ENCODE results near the gene WFDC5. TPM values are rescaled to one million over a fixed set of nuclear protein-coding genes. Genes with fewer than 3 reads are reported as not detected.

Gene WFDC5
- total RNA-seq, 1 donor from 2014 or later: 1.0 TPM

DNA sequence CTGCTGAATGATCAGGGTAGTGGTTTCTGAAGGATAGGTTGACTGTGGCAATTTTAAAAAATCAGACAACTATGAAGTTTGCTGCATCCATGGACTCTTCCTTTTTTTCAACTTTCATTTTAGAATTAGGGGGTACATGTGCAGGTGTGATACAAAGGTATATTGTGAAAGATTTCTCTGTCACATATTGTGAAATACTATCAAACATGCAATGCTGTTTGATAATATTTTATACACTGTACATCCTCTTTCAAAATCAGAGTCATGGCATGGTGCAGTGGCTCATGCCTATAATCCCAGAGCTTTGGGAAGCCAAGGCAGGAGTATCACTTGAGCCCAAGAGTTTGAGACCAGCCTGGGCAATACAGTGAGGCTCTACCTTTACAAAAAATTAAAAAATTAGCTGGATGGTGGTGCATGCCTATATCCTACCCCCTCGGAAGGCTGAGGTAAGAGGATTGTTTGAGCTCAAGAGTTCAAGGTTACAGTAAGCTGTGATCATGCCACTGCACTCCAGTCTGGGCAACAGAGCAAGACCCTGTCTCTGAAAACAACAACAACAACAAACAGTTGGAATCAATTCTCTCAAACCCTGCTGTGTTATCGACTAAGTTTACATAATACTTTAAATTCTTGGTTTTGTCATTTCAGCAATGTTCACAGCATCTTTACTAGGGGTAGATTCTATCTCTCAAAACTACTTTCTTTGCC, 4.7 kb upstream of the WFDC5 start:
- no peak for DNase-seq (ENCODE audit: low read depth)
- TF ChIP-seq, protein P1, sequence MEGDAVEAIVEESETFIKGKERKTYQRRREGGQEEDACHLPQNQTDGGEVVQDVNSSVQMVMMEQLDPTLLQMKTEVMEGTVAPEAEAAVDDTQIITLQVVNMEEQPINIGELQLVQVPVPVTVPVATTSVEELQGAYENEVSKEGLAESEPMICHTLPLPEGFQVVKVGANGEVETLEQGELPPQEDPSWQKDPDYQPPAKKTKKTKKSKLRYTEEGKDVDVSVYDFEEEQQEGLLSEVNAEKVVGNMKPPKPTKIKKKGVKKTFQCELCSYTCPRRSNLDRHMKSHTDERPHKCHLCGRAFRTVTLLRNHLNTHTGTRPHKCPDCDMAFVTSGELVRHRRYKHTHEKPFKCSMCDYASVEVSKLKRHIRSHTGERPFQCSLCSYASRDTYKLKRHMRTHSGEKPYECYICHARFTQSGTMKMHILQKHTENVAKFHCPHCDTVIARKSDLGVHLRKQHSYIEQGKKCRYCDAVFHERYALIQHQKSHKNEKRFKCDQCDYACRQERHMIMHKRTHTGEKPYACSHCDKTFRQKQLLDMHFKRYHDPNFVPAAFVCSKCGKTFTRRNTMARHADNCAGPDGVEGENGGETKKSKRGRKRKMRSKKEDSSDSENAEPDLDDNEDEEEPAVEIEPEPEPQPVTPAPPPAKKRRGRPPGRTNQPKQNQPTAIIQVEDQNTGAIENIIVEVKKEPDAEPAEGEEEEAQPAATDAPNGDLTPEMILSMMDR (IDR thresholded peaks at IDR 0.05; ENCODE audit: insufficient read depth, low read length, poor library complexity, severe bottlenecking): no peak
- no peaks in the 10 kb centered on the region for H3K27me3 ChIP-seq (ENCODE audit: control insufficient read depth, insufficient read depth, low read length)
- no peak overlapping the region for H3K4me3 ChIP-seq (ENCODE audit: low read depth, low read length)
- no peaks in the 10 kb centered on the region for H3K36me3 ChIP-seq (ENCODE audit: control insufficient read depth, insufficient read depth, low read length)

DNA sequence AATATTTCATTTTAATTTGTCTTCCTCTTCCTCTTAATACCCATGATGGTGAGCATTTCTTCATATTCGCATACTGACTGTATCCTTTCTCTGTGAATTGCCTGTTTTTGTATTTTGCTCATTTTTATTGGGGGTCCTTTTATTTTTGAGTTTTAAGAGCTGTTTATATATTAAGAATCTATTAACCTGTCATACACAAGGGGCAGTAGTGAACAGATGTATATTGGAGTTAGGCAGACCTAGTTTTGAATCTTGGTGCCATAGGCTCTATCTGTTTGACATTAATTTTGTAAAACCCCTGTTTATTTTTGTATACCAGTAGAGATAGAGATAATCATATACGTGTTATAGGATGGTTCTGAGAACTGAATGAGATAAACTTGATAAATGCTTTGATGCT, 3.1 kb upstream of the WFDC5 start:
- no peak for DNase-seq (ENCODE audit: low read depth)
- TF ChIP-seq, protein P1 (IDR thresholded peaks at IDR 0.05; ENCODE audit: insufficient read depth, low read length, poor library complexity, severe bottlenecking): peak; percentile 17
- no peak overlapping the region for H3K4me3 ChIP-seq (ENCODE audit: low read depth, low read length)
- H3K27me3 ChIP-seq (ENCODE audit: control insufficient read depth, insufficient read depth, low read length): no peaks in the 10 kb centered on the region
- H3K36me3 ChIP-seq (ENCODE audit: control insufficient read depth, insufficient read depth, low read length): no peaks in the 10 kb centered on the region

DNA sequence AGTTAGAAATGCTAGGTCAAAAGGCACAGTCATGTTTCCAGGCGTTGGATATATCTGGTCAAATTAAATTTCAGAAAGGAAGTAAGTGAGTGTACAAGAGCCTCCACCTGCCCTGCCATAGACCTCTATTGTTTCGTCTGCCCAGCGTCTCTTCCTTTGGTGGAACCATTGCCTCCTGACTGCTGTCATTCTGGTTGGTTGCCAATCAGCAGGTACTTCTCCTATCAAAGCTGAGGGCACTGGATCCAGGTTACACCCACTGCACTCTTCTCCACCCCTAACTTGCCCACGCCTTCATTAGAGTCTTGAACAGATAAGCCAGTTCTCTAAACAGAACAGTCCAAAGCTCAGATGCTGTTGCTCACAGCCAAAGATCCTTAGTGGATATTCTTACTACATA, 2.6 kb upstream of the WFDC5 start:
- TF ChIP-seq, protein P1 (IDR thresholded peaks at IDR 0.05; ENCODE audit: insufficient read depth, low read length, poor library complexity, severe bottlenecking): no peak
- Histone ChIP-seq H3K27me3 (ENCODE audit: control insufficient read depth, insufficient read depth, low read length) (no peaks in the 10 kb centered on the region), H3K4me3 (ENCODE audit: low read depth, low read length) (no peak overlapping the region), H3K36me3 (ENCODE audit: control insufficient read depth, insufficient read depth, low read length) (no peaks in the 10 kb centered on the region)
- no peak for DNase-seq (ENCODE audit: low read depth)

DNA sequence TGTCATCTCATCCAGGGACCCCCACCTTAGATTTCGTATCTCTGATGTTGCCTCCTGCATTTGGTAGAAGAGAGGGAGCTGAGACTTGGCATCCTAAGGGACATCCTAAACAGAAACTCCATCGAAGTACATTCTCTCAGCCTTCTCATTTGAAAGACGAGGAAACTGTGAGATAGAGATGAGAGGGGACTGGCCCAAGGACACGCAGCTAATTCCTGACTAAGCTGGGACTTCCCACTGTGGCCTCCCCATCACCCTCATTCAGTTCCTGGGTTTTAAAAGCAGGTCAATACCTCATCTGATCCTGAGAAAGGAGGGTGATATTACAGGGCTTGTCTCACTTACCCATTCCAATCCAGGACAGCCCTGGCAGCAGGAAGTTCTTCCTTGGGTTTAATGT, 855 bp upstream of the WFDC5 start:
- Histone ChIP-seq H3K27me3 (ENCODE audit: control insufficient read depth, insufficient read depth, low read length) (no peaks in the 10 kb centered on the region), H3K4me3 (ENCODE audit: low read depth, low read length) (no peak overlapping the region), H3K36me3 (ENCODE audit: control insufficient read depth, insufficient read depth, low read length) (no peaks in the 10 kb centered on the region)
- no peak for DNase-seq (ENCODE audit: low read depth)
- TF ChIP-seq, protein P1 (IDR thresholded peaks at IDR 0.05; ENCODE audit: insufficient read depth, low read length, poor library complexity, severe bottlenecking): no peak

DNA sequence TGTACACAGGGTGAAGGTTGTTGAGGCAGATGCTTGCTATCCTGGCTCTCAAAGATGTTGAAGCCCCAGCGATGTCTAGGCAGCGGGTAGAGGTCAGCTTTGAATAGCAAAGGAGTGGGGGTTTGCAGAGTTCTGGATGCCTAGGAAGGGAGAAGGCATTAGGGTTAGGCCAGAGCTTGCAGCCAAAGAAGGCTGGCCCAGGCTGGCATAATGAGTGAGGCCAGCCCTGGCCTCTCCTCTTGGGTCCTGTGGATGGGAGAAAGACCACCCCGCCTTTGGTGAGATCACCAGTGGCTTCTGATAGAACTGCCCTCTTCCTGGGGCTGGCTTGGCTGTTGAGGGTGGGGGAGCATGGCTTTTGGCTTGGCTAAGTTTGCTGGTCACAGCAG, 406 bp upstream of the WFDC5 start:
- Histone ChIP-seq H3K36me3 (ENCODE audit: control insufficient read depth, insufficient read depth, low read length) (no peaks in the 10 kb centered on the region), H3K27me3 (ENCODE audit: control insufficient read depth, insufficient read depth, low read length) (no peaks in the 10 kb centered on the region), H3K4me3 (ENCODE audit: low read depth, low read length) (no peak overlapping the region)
- TF ChIP-seq, protein P1 (IDR thresholded peaks at IDR 0.05; ENCODE audit: insufficient read depth, low read length, poor library complexity, severe bottlenecking): no peak
- DNase-seq (ENCODE audit: low read depth): no peak

DNA sequence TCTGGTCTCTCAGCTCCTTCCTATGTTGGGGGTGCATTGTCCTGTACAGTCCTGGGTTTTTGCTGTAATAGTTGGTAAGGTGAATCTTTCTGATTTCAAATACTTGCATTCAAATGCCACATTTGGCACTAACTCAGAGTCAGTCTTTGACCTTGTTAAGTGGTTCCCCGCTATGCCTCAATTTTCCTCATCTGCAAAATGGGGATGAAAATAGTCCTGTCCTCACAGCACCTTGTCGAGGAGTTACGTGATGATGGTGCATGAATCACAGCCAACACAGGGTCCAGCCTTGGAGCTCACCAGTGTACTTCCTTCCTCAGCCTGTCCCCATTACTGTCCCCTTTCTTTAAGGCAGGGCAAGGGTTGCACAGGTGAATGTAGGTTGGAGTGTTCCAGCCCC, 1.1 kb downstream of the WFDC5 start:
- Histone ChIP-seq H3K4me3 (ENCODE audit: low read depth, low read length) (no peak overlapping the region), H3K27me3 (ENCODE audit: control insufficient read depth, insufficient read depth, low read length) (no peaks in the 10 kb centered on the region), H3K36me3 (ENCODE audit: control insufficient read depth, insufficient read depth, low read length) (no peaks in the 10 kb centered on the region)
- TF ChIP-seq, protein P1 (IDR thresholded peaks at IDR 0.05; ENCODE audit: insufficient read depth, low read length, poor library complexity, severe bottlenecking): no peak
- no peak for DNase-seq (ENCODE audit: low read depth)
